Measurements from ENCODE around the gene SPOCK2. TPM values are rescaled to one million over a fixed set of nuclear protein-coding genes. Genes with fewer than 3 reads are reported as not detected.

SPOCK2 gene
- total RNA-seq, 1 experiment from 2014 or later, result 1.1 TPM

DNA sequence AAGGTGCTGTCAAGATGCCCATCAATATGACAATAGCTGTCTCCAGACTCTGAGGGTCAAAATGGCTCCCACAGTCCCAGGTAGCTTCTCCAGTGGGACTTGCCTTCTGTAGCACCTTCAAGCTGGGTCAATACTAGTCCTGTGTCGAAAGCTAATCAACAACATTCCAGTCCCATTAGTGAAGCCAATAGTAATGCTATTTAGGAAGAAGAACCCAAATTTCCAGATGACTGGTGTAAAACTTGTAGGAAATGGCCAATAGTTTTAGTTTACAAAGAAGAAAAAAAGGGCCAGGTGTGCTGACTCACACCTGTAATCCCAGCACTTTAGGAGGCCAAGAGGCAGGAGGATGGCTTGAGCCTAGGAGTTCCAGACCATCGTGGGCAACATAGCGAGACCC lies 2.0 kb upstream of the SPOCK2 start (continued):
- TF ChIP-seq, protein P1, sequence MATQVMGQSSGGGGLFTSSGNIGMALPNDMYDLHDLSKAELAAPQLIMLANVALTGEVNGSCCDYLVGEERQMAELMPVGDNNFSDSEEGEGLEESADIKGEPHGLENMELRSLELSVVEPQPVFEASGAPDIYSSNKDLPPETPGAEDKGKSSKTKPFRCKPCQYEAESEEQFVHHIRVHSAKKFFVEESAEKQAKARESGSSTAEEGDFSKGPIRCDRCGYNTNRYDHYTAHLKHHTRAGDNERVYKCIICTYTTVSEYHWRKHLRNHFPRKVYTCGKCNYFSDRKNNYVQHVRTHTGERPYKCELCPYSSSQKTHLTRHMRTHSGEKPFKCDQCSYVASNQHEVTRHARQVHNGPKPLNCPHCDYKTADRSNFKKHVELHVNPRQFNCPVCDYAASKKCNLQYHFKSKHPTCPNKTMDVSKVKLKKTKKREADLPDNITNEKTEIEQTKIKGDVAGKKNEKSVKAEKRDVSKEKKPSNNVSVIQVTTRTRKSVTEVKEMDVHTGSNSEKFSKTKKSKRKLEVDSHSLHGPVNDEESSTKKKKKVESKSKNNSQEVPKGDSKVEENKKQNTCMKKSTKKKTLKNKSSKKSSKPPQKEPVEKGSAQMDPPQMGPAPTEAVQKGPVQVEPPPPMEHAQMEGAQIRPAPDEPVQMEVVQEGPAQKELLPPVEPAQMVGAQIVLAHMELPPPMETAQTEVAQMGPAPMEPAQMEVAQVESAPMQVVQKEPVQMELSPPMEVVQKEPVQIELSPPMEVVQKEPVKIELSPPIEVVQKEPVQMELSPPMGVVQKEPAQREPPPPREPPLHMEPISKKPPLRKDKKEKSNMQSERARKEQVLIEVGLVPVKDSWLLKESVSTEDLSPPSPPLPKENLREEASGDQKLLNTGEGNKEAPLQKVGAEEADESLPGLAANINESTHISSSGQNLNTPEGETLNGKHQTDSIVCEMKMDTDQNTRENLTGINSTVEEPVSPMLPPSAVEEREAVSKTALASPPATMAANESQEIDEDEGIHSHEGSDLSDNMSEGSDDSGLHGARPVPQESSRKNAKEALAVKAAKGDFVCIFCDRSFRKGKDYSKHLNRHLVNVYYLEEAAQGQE (IDR thresholded peaks at IDR 0.05; ENCODE audit: low read depth), result no peak
- TF ChIP-seq, protein P2, sequence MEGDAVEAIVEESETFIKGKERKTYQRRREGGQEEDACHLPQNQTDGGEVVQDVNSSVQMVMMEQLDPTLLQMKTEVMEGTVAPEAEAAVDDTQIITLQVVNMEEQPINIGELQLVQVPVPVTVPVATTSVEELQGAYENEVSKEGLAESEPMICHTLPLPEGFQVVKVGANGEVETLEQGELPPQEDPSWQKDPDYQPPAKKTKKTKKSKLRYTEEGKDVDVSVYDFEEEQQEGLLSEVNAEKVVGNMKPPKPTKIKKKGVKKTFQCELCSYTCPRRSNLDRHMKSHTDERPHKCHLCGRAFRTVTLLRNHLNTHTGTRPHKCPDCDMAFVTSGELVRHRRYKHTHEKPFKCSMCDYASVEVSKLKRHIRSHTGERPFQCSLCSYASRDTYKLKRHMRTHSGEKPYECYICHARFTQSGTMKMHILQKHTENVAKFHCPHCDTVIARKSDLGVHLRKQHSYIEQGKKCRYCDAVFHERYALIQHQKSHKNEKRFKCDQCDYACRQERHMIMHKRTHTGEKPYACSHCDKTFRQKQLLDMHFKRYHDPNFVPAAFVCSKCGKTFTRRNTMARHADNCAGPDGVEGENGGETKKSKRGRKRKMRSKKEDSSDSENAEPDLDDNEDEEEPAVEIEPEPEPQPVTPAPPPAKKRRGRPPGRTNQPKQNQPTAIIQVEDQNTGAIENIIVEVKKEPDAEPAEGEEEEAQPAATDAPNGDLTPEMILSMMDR (IDR thresholded peaks at IDR 0.05 in 2 of 3, conservative IDR thresholded peaks at IDR 0.05 in 1 of 3; ENCODE audit: borderline replicate concordance in 1 of 3, insufficient read depth in 1 of 3, low read depth in 2 of 3, low read length in 2 of 3), result no peak
- TF ChIP-seq EZH2 (IDR thresholded peaks at IDR 0.05) (no peak), ZNF274 (IDR thresholded peaks at IDR 0.05; ENCODE audit: low read depth, low read length) (no peak), SIN3A (IDR thresholded peaks at IDR 0.05; ENCODE audit: low read depth) (no peak)
- TF ChIP-seq, protein P3, sequence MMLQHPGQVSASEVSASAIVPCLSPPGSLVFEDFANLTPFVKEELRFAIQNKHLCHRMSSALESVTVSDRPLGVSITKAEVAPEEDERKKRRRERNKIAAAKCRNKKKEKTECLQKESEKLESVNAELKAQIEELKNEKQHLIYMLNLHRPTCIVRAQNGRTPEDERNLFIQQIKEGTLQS (IDR thresholded peaks at IDR 0.05), result no peak

DNA sequence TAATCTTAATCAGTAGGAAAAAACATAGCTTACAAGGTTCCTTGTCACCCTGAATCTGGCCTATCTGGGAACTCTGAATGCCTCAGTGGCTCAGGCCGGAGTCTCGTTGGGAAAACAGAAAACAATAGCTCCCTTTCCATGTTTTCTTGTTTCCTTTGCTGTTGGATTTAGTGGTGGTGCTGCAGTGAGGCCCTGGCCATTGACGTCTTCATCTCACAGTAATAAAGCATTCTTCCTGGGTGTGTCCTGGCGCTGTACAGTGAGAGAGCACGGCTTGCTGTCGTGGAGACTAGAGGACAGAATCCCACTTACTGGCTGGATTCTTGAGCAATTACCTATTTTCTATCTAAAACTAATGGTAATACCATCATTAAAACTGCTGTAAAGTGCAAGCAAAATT lies 1.3 kb upstream of the SPOCK2 start:
- H3K27ac ChIP-seq (ENCODE audit: low read depth, low read length), result no peak overlapping the region
- no peaks in the 10 kb centered on the region for H3K9me2 ChIP-seq (ENCODE audit: insufficient read depth)
- DNase-seq (ENCODE audit: low read depth, low spot score), result no peak
- TF ChIP-seq YY1 (IDR thresholded peaks at IDR 0.05; ENCODE audit: extremely low read depth, insufficient replicate concordance, low read depth, low read length), result no peak
- TF ChIP-seq, protein P3 (IDR thresholded peaks at IDR 0.05), result no peak
- TF ChIP-seq POLR2AphosphoS5 (IDR thresholded peaks at IDR 0.05; ENCODE audit: low read depth, low read length), result no peak
- TF ChIP-seq RAD21 (IDR thresholded peaks at IDR 0.05; ENCODE audit: low read depth), result no peak
- no peak for TF ChIP-seq SRF (IDR thresholded peaks at IDR 0.05; ENCODE audit: low read depth)
- TF ChIP-seq, protein P1 (IDR thresholded peaks at IDR 0.05; ENCODE audit: low read depth), result no peak
- TF ChIP-seq, protein P4, sequence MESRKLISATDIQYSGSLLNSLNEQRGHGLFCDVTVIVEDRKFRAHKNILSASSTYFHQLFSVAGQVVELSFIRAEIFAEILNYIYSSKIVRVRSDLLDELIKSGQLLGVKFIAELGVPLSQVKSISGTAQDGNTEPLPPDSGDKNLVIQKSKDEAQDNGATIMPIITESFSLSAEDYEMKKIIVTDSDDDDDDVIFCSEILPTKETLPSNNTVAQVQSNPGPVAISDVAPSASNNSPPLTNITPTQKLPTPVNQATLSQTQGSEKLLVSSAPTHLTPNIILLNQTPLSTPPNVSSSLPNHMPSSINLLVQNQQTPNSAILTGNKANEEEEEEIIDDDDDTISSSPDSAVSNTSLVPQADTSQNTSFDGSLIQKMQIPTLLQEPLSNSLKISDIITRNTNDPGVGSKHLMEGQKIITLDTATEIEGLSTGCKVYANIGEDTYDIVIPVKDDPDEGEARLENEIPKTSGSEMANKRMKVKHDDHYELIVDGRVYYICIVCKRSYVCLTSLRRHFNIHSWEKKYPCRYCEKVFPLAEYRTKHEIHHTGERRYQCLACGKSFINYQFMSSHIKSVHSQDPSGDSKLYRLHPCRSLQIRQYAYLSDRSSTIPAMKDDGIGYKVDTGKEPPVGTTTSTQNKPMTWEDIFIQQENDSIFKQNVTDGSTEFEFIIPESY (IDR thresholded peaks at IDR 0.05; ENCODE audit: extremely low read depth, insufficient replicate concordance, low read length), result no peak

More for the DNA sequence above, 1.3 kb upstream of the SPOCK2 start:
- CTCF ChIA-PET, result no interaction called here
- no TSS peak for BruUV-seq (replicated peaks)
- H3K79me2 ChIP-seq (ENCODE audit: insufficient read depth, low read length), result no peaks in the 10 kb centered on the region
- intact Hi-C loops (cut with micrococcal nuclease), result no loop called here
- no peaks in the 10 kb centered on the region for H3K9me3 ChIP-seq (ENCODE audit: control insufficient read depth in 1 of 2, insufficient read depth in 1 of 2, low read depth in 1 of 2, low read length in 2 of 2)
- H2AFZ ChIP-seq (ENCODE audit: low read depth, low read length, poor library complexity, severe bottlenecking), result no peak overlapping the region
- RAD21 ChIA-PET (ENCODE audit: low non-redundant PET in 1 of 2, low total read pairs in 2 of 2, uncharacterized antibody in 2 of 2, unreplicated experiment in 2 of 2), result interaction anchor here in 1 of 2 experiments (0.6 kb wide), 1 partner anchor 218 kb away, joined by 3 read pairs; no protein-coding TSS in a partner anchor
- no peak overlapping the region for H3K4me3 ChIP-seq (replicated peaks in 1 of 2; ENCODE audit: low read depth in 1 of 2, low read length in 2 of 2)
- no peak for ATAC-seq
- H3K4me1 ChIP-seq (ENCODE audit: control insufficient read depth in 1 of 2, insufficient read depth in 2 of 2, low read length in 2 of 2), result peaks cover 0 to 20% of the 10 kb centered on the region in 2 experiments; a peak in 2 of 4 replicates
- POLR2A ChIA-PET, result no interaction called here
- no peaks in the 10 kb centered on the region for H3K27me3 ChIP-seq (ENCODE audit: insufficient read depth, low read length)
- no peak overlapping the region for H3K9ac ChIP-seq (ENCODE audit: low read length)
- H3K36me3 ChIP-seq (ENCODE audit: control insufficient read depth in 1 of 2, insufficient read depth in 2 of 2, low read length in 2 of 2), result no peaks in the 10 kb centered on the region
- no peaks in the 10 kb centered on the region for H4K20me1 ChIP-seq (ENCODE audit: insufficient read depth)
- H3K4me2 ChIP-seq (ENCODE audit: low read length), result no peak overlapping the region
